Activated gamma-delta T cell treated with Interleukin-2 at 50 U/mL for 16 hours (primary cell): ENCODE data around the gene TRIAP1.
"Not testable (repeated sequence)": the region's sequence is repeated elsewhere in the genome, so short reads cannot be mapped to it uniquely, and the experiment has no call there.

Experiments
- DNase-seq: peaks from one replicate; pipeline ENCODE4 v3.0.0-alpha.2; 2020

Gene TRIAP1

DNA sequence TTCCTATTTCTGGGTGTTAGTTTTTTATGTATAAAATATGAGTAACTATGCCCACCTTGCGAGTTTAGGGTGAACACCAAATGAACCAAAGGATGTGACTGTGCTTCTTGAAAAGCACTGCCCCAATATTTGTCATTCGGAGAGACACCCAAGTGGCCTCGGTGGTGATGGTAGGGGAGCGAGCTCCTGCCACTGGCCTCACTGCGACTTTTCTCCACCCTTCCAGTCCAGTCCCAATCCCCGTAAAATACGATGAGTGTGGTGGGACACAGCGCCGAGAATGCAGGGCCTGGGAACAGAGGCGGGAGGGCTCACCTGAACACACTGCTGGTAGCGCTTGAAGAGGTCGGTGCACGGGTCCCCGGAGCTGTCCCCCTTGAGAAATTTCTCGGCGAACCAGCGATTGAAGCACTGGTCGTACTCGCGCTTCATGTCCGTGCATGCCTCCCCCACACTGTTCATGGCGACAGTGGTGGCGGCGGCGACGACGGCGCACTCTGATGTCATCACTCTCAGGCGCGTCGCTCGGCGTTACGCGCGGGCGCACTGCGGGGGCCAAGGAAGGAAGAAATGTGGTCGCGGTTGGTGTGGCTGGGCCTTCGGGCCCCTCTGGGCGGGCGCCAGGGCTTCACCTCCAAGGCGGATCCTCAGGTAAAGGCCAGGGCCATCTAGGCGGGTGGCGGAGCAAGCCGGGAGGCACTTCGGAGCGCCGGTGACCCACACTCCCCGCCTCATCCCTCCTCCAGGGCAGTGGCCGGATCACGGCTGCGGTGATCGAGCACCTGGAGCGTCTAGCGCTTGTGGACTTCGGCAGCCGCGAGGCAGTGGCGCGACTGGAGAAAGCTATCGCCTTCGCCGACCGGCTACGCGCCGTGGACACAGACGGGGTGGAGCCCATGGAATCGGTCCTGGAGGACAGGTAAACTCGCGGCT is at the start of gene TRIAP1, which contains the start of gene GATC:
Gene TRIAP1, minus strand, starts transcription at position 474 of the 933 bp plus-strand sequence. Its CDS starts 12 bp downstream, at position 462.
Gene GATC, plus strand, starts transcription at position 534 of the 933 bp plus-strand sequence. Its CDS starts 37 bp downstream, at position 571.
- peak; percentile 80 for DNase-seq

DNA sequence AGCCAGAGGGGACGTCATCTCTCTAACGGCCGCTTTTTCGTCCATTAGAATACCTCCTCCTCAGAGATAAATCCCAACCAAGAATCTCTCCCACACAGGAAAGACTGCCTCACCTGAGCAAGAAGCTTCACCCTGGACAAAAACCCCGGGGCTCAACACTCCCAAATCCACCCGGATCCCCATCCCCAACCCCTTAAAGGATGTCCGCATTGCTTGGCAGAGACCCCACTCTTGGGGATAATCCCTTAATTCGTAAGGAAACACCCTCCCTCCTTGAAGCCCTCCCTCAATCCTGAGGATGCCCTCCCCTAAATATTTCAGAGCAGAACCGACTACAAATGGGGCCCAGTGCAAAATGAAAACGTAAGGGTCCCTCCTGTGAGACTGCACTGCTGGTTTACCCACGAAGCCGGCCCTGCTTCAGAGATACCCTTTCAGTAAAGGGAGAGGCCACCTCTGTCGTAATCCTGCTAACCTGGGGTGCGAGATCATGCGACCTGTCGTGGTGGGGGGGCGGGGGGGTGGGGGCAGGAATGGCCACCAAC is 49.1 kb upstream of the TRIAP1 start:
- DNase-seq = peak; percentile 3

DNA sequence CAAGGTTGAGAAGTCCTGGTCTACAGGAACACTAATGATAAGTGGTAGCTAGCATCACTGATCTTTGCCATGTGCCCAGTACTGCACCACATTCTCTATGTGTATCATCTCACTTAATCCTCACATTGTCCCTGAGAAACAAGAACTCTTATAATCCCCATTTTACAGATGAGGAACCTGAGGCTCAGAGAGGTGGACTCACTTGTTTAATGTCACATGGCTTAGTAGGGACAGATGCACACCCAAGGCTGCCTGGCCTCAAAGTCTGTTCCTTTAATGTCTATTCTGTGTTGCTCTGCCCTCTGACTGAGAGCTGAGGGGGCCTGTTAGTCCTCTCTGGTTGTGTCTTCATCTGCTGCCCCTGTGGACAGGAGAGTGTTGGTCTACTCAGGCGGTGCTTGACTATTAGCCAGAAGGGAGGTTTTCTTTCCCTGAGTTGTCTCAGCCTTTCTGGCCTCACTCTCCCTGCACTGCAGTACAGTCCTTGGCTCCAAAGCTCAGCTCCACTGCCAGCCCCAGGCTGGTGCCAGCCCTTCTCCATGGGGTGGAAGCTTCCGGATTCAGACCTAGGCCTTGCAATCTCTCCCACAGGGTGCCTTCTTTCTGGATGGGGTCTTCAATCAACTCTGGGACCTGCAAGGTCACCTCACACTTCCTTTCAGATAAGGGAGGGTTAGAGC is 44.8 kb upstream of the TRIAP1 start:
- DNase-seq = no peak

DNA sequence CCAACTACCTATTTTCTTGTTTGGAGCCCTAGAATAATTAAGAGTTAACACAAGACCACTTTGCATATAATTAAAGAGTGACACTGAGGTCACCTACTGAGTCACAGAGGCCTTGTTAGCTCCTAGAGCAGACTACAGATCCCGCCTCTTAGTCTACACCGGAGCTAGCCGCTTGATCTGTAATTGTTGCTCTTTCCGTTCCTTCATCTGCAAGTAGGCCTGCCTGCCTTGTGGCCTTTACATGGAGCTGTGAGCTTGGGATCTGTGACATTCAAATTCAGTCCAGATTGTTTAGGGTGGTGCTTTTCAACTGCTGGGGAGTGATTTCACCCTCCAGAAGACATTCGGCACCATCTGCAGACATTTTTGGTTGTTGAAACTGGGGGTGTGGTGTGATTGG is 44.1 kb upstream of the TRIAP1 start:
- no peak for DNase-seq

DNA sequence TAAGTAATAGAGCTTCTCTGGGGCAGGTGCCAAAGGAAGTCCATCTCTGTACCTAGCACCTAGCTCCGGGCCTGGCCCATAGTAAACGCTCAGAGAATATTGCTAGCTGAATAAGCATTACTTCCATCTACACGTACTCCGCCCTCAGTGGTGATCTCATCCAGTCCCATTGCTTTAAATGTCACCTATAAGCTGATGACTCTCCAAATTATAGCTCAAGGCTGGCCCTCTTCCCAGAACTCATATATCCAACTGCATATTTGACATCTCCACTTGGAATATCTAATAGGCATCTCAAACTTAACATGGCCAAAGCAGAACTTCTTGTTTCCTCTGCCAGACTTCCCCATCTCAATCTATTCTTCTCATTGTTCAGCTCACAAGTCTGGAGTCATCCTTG is 42.8 kb upstream of the TRIAP1 start:
- no peak for DNase-seq

DNA sequence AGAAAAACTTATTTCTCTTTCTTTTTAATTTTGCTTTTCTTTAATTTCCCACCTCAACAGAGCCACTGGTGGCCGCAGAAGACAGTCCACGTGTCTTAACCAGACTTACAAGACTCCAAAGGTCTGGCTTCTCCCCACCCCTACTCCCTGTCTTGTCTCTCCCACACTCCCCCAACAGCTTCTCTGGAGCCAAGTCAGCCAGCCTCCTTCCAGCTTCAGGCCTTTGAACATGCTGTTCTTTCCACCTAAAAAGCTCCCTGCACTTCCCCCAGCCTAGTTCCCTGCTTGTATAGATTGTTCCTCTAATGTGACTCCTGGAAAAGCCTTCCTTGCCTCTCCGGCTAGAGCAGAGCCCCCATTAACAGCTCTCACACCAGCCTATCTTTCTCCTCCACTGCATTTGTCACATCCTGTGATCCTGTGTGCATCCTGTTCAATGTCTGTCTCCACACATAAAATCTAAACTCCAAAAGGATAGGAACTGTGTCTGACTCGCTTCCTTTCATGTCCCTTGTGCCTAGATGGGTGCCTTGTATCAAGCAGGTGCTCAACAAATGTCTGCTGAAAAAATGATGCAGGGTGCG is 42.0 kb upstream of the TRIAP1 start:
- no peak for DNase-seq

DNA sequence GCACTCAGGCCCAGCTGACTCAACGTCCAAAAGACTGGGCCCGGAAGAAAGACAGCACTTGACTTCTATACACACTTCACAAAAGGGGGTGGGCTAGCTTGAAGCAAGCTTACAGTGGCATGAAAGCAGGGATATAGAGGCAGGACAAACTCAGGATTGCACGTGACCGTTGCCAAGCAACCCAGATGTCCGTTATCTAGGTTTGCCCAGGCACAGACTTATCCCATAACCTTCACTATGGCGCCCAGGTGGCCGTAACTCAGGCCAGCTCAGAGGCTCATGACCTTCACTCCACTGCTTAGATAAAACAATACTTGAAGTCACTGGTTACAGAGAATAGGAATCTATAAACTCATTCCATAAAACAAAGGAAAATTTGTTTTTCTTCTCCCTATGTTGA is 41.4 kb upstream of the TRIAP1 start:
- DNase-seq = not testable (repeated sequence)

DNA sequence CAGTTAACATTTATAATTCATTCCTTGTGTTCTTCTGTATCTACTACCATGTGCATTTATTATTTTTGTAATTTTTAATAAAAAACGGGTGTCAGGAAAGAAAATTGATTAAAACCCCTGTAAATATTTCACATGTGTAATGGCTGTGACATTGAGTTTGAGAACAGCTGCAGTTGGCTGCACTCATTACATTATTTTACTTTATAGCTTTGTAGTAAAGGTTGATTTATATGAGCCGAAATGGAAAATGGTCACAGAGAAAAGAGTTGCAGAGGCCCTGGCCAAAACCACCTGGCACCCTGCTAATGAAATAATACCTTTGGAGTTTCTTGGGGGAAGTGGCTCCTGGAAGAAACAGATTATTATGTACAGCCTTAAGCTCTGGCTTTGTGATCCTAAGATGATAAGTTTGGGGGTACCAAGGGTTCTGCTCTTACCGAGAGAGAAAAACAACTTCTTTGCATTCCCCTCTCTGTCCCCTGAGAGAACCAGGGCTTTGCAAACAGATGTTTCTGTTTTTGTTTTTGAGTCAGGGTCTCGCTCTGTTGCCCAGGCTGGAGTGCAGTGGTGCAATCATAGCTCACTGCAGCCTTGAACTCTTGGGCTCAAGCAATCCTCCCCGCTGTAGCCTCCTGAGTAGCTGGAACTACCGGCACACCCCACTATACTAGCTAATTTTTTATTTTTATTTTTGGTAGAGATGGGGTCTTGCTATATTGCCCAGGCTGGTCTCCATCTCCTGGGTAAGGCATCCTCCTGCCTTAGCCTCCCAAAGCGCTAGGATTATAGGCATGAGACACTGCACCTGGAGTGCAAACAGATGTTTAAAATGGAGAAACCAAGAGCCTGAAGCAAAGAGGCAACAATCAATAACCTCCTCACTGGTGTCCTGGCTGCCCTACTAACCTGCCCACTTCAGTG is 40.0 kb upstream of the TRIAP1 start:
- no peak for DNase-seq

DNA sequence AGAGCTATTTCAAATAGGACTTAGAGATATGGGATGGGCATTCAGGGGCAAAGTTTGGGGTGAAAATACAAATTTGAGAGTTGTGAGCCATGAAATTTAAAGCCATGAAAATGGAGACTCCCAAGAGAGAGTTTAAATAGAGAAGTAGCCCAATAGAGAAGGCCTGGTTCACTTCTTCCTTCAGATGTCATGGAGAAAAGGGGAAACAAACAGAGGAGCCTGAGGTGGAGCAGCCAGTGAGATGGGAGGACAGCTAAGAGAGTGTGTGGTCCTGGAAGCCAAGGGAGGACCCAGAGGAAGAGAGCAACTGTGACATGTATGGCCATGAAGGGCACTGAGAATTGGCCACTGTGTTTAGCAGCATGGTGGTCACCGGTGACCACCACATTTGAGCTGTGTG is 37.4 kb upstream of the TRIAP1 start:
- no peak for DNase-seq

DNA sequence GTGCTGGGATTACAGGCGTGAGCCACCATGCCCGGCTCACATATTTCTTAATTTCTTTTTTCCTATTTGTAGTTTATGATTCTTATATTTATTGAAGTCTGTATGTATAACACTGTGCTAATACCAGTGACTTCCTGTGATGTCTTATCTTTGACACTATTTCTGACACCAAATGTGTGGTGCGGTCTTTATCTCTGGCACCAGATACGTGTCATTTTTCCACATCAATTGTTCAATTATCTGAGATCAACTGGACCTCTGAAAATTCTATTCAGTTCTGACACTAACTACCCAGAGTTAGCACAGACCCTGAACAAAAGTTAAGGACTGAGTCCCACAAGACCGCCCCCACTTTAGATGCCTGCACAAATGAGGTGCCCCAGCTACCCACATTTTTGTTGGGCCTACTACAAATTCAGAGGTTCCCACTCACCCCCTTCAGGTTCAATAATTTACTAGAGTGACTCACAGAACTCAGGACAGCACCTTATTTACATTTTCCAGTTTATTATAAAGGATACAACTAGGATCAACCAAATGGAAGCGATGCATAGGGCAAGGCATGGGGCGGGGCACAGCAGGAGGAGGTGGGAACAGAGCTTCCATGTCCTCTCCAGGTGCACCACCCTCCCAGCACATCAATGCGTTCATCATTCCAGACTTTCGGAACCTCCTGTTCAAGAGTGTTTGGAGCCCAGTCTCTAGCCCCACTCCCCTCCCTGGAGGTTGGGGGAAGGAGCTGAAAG is 35.0 kb upstream of the TRIAP1 start:
- DNase-seq = no peak

DNA sequence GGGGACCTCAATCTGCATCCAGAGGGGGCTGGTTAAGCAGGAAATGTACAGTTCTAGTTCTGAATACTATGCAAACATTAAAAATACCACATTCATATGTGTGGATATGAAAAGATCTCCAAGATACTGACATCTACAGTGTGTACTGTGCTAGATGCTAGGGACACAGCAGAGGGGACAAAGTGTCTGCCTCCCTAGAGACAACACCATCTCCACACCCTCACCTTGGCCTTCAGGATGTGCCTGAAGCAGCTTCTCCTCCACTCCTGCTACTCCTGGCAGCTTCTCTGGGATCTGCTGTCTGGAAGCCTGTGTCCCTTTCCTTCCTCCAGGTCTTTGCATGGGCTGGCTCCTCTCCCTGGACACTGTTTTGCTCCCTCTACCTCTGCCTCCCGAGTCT is 34.0 kb upstream of the TRIAP1 start:
- no peak for DNase-seq

DNA sequence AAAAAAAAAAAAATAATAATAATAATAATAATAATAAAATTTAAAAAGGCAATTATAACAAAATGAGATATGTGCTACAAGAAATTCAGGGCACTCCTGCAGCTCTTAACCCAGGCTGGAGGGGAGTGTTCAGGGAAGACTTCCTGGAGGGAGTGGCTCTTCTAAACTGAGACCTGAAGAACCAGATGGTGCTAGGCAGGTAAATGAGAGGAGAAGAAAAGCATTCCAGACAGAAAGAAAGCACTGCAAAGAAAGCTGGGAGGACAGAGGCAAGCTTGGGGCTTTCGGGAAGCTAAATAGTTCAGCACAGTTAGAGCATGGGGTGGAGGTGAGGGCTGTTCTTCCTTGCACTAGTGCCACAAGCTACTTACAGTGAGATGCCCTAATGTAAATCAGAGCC is 33.3 kb upstream of the TRIAP1 start:
- no peak for DNase-seq

DNA sequence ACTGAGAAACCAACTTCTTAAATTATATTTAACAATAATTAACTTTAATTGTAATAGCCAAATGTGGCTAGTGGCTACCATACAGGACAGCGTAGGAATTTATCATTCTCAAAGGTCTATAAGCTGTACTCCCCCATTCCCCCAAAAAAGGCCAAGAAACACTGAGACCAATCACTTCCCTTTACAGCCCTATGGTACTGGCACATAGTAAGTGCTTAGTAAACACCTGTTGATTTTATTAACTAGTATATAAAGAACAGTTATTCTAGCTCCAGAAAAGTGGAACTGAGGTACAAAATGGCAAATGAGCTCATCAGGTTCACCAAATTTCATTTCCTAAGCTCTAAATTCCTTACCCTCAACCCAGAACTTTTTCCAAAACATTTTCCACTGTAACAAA is 29.5 kb upstream of the TRIAP1 start:
- DNase-seq = no peak

DNA sequence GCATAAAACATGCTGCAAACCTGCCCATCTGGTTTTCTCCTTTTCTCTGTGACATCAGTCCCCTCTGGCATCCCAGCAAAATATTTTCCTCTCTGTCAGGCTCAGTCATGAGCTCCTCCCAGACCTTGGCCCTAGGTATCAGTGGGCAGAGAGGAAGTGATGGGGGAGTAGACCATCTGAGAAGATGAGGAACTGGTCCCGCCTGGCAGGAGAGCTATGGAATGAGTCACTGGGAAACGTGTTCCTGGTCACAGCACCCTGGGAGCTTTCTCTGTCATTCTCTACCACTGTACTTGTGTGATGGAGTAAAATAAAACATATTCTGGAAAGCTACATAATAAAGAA is 28.4 kb upstream of the TRIAP1 start:
- no peak for DNase-seq

DNA sequence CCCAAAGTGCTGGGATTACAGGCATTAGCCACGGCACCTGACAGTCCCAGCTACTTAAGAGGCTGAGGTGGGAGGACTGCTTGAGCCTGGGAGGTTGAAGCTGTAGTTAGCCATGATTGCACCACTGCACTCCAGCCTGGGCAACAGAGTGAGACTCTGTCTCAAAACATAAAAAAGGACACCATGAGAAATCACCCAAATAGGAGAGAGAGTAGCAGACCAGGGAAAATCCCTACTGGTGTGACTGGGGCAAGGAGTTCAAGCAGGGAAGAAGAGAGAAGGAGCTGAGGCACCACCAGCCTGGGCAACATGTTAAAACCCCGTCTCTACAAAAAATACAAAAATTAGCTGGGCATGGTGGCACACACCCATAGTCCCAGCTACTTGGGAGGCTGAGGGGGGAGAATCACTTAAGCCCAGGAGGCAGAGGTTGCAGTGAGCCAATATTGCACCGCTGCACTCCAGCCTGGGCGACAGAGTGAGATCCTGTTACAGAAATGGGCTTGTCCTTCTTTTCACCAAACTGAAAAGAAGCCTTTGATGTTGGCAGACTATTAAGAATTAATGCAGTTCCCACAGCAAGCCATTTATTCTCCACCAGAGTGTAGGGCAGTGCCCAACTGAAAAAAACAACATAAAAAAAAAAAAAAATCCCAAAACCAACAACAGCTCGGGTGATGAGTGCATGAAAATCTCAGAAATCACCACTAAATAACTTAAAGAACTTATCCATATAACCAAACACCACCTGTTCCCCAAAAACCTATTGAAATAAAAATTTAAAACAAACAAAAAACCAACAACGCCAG is 27.8 kb upstream of the TRIAP1 start:
- DNase-seq = no peak

DNA sequence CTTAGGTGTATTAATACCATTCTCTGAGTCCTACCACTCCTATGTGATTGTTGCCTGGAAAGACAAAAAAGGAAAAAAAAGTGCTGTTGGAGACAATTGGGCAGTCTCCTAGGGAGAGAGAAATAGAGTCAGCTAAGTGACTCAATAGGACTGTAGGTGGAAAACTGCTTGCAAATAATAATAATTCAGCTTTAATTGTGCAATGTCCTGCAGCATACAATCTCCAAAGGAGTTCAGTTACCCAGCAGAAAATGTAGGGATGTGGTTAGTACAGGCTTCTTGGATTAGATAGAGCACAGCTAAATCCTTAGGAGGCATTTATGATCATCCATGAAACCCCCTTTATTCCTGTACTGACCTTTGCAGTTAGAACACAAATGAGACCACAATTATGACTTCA is 26.3 kb upstream of the TRIAP1 start:
- DNase-seq = no peak

DNA sequence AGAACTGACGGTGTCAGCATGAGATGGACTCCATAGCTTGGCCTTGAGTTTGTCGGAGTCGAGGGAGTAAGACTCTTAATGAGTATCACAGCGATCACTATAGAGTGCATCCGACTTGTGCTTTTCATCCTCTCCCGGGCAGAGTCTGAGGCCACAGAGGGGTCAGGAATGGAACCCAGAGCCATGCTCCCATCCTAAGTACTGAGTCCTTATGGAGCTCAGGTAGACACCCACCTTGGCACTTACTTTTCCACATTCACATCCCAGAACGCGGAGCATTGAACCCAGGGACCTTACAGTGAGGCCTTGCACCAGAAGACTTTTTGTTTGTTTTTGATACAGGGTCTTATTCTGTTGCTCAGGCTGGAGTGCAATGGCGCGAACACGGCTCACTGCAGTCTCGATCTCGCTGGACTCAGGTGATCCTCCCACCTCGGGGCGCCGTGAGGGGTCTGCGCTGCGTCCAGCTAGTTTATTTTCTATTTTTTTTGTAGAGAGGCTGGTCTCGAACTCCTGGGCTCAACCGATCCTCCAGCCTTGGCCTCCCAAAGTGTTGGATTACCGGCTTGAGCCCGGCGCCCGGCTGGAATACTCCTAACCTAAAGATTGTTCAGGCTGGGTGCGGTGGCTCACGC is 24.1 kb upstream of the TRIAP1 start:
- no peak for DNase-seq

DNA sequence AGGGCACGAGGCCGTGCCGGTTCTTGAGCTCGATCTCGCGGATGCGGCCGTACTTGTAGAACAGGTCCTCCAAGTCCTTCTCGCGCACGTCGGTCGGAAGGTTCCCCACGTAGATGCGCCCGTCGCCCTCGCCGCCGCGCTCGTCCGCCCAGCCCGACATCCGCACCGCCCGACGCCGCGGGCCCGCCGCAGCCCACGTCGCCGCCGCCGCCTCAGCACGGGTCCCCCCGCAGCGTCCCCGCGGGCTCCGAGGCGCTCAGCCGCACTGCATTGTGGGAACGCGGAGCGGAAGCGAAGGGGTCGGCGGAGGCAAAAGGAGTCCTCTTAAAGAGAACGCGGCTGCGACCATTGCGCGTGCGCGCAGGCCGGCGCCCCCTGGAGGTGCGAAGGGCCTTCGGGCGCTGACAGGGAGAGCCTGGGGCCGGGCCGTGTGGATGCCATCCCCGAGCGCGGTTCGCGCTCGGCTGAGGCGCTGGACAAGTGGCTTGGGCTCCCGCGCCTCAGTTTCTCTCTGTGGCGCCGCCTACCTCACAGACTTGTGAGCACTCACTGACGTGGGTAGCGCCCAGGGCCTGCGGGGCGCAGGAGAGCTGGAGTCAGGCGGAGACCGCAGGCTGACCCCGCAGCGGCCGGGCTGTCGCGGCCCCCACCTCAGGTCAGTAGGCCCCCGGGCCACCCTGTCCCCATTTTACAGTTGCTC is 23.4 kb upstream of the TRIAP1 start, which contains the start of gene SRSF9:
Gene SRSF9, minus strand, starts transcription at position 299 of the 700 bp plus-strand sequence. Its CDS starts 139 bp downstream, at position 160.
- DNase-seq = peak; percentile 97

DNA sequence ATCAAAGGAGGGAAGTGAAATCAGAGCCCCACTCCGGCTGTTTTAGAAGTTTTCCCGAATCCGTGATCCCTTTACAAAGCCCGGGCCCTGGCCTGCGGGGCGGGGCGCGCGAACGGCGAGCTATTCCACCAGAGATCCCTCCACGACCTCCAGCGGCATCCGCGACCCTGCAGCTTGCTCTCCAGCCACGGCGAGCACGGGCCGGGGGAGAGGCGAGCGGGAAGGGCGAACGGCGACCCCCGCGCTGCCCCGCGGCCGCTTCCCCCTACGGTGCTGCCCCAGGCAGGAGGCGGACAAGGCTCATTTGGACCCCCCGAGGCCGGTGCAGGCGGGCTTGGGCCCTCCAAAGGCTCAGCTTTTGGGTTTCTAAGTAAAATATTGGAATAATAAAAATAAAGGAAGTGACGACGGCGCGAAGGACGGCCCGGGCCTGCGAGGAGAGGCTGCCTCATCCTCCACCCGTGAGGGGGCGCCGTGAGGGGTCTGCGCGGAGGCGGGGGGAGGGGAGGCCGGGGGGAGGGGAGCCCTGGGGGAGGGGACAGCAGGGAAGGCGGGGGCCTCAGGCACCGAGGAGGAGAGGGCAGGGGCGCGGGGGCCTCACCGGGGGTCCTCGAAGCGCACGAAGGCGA is 22.8 kb upstream of the TRIAP1 start:
- DNase-seq = peak; percentile 50
